ENCODE results near the gene SPACA7.

The SPACA7 gene, protein sequence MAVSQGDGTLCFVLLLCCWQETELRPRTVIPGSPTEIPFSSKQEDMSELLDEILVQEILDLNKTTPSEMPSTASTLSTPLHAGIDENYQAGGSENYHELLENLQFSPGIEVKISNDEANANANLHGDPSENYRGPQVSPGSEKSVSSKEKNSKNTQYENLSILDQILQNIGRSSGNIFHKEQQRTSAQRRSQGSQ

DNA sequence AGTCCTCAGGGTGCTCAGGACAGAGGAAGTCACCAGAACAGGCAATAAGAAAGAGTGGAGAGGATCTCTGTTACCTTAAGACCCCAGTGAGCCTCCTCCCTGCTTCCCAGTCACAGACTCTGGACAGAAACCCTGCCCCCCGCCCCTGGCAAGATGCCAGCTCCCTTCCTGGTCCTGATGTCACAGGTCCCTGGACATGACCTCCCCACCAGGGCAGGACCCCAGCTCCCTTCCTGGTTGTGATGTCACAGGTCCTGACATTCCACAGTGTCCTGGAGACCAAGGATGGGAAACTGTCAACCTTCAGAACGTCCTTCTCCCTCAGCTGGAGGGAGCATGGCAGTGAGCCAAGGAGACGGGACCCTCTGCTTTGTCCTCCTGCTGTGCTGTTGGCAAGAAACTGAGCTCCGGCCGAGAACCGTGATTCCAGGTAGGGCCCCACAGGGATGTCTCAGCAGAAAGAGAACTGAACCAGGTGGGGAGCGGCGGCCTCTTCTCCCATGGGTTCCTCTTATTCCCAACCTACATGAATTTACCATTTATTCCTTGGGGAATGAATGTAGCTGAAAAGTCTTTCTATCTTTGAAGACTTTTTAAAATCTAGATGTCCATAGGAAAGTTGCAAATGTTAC lies at the start of gene SPACA7:
TSS of gene SPACA7 (plus strand) at position 306 of the 632 bp plus-strand sequence. CDS start at position 337, 31 bp downstream.
- DNase-seq, result no peak

DNA sequence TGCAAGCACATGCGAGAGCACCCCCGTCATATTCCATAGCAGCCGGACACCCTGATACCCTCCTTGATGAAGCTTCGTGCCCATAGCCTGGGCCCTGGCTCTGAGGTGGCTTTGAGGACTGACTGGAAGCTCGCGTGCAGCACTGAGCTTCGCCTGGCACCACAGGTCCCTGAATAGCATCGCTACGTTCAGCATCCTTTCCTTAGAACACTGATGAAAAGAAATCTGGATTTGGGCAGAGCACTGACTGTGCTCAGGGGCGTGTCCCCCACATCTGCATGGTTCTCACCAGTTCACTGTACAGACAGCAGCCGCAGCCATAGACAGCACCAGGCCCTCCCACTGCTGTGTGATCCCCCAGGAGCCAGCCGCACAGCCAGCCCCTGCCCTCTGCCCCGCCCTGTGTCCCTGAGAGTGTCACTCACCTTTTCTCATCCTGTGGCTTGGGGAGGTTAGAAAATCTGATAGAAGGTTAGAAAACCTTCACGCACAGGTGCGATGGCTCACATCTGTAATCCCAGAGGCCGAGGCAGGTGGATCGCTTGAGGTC lies 49.3 kb upstream of the SPACA7 start:
- DNase-seq, result no peak

DNA sequence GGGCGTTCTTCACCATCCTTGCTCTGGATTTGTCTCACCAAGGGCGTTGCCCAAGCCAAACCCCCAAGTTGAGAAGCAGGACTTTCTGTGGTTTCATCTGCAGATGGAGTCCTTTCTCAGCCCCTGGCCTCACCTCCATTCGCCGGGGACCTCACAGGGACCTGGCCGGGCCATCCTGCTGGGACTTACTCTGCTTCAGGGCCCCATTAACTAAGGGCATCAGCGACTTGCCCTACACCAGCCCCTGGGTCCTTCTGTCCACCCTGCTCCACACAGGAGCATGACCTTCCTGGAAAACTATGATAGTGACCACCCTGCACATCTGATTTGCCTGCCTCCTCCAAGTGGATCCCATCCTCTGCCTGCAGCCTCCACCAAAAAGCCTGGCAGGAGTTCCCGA lies 47.2 kb upstream of the SPACA7 start:
- no peak for DNase-seq

DNA sequence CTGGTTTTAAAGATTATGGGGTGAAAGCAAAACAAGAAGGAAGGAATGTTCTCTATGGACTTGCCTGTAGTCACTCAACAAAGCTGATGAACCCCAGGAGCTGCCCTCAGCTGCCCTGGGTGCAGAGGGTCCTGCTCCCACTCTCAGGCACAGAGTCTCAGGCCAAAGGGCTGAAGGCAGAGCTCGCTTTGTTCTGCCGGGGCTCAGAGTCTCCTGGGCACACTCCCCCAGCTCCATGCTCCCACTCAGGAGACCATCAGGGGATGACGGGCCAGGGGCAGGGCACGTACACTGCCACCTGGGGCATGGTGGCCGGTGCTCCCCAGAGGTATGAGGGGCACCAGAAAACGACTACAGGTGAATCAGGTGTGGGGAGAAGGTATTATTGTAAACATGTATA lies 46.8 kb upstream of the SPACA7 start:
- DNase-seq, result no peak

DNA sequence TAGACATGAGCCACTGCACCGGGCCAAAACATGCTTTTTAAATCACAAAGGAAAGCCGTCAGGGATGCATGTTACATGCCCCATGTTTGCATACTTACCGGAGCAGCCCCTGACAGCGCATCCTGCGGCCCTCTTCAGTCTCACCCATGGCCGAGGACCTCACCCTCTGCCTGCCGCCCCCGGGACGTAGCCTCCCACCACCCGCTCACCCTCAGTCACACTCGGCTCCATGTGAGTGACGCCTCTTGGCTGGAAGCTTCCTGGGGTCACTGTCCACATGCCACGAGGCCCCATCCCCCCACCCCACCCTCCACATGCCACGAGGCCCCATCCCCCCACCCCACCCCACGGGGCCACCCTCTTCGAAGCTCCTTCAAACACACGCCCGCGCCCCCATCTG lies 46.1 kb upstream of the SPACA7 start:
- DNase-seq, result no peak

DNA sequence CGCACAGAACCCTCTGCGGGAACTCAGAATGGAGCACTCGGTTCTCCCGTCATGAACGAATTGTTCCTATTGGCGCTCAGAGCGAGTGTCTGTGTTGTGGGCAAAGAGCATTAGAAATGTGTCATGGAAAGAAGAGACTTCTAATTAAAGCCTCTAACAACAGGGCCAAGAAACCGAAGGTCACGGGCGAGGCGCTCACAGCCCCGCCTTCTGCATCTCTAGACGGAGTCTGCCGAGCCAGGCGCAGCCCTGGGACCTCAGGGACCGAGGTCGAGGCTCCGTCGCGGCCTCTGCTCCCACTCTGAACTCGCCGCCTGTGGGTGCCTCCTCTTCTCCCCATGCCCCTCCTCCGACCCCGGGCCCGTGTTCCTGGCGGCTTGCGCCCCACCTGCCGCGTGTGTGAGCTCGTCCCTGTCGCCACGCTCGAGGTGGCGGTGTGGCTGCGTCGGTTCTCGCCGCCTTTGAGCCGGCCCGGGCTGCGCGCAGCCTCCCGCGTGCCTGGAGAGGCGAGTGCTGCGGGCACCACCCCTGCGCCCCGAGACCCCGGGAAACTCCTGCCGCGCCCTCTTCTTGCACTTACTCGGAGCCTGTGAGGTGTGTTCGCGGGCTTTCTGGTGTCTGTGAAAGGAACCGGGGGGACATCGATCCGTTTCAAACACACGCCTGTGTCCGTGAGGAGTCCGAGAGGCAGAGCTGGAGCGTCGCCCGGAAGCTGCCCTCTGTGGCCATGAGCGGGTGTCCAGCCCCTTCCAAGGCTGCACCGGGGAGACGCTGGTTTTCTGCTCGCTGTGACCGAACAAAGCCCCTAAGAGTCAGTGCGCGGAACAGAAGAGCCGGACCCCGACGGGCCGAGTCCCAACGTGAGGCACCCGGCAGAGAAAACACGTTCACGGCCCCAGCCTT lies 45.4 kb upstream of the SPACA7 start:
- no peak for DNase-seq

DNA sequence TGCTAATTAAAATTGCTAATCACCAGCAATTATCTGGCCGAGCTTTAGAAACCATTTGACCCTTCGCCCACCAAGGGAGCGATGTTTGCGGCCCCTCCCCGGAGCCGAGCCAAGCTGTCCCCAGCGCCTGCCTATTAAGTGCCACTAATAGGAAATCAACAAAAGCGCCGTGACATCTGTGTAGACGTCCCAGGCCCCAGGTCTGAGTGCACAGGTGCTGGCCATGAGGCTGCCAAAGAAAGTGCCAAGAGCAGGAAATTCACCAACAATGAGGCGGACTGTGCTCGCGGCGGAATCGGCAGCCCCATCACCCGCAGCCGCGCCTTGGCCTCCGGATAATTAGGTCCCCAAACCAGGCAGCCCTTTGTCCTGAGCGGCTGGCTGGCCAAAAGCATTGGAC lies 44.5 kb upstream of the SPACA7 start:
- DNase-seq, result no peak

DNA sequence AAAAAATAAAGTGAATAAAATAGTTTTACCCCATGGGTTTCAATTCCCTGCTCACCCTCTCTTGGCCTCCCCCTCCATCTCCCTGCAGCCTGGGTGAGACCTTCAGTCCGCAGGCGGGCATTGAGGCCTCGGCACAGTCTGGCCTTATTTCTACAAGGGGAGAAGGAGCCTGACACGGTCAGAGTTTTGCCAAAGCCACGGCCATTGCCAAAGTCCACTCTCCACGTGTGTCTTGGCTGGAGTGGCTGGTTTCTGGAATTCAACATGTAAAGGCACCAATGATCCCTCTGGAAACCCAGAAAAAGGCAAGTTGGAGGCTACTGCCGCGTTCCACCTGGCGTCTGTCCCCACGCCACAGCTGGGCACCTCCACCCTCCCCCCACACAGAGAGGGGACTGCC lies 43.4 kb upstream of the SPACA7 start:
- DNase-seq, result no peak

DNA sequence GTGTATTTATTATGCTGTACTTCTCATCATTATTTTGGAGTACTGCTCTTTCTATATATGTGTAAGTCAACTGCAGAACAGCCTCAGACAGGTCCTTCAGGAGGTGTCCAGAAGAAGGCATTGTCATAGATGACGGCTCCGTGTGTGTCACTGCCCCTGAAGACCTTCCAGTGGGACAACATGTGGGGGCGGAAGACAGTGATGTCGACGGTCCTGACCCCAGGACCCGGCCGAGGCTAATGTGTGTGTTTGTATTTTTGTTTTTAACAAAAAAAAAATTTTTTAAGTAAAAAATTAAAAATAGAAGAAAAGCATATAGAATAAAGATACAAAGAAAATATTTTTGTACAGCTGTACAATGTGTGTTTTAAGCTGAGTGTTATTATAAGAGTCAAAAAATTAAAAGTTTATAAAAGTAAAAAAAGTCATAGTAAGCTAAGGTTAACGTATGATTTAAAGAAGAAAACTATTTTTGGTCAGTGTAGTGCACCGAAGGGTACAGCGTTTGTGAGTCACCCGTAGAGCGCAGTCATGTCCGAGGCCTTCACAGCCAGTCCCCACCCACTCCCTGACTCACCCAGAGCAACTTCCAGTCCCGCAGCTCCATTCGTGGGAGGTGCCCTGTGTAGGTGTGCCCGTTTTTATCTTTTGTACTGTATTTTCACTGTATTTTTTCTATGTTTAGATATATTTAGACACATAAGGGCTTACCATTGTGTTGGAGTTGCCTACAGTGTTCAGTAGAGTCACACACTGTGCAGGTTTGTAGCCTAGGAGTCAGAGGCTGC lies 42.2 kb upstream of the SPACA7 start:
- no peak for DNase-seq

DNA sequence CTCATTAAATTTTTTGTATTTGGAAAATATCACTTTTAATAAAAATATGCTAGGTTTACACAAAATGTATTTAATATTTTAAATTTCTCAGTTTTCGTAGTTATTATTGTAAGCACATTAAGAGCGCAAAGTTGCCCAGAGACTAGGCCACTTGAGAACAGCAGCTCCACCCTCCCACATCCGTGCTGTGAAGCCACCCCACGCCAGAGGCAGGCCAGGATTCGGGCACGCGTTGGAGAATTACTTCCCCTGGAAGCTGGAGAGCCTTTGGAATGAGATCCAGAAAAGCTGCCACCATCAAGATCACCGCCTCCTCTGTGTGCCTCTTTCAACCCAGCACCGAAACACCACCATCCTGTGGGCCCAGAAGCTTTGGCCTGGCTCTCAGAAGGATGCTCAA lies 41.0 kb upstream of the SPACA7 start:
- DNase-seq, result no peak

DNA sequence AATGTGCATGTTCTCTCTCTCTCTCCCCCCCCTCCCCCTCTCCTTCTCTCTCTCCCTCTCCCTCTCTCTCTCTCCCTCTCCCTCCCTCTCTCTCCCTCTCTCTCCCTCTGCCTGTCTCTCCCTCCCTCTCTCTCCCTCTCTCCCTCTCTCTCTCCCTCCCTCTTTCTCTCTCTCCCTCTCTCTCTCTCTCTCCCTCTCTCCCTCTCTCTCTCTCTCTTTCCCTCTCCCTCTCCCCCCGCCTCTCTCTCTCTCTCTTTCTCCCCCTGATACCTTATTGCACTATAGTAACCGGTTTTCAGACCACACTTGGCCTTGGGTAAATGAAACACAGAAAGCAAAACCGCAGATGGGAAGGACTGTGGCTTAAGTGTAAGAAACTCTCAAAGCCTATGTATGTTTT lies 34.7 kb upstream of the SPACA7 start:
- DNase-seq, result no peak

DNA sequence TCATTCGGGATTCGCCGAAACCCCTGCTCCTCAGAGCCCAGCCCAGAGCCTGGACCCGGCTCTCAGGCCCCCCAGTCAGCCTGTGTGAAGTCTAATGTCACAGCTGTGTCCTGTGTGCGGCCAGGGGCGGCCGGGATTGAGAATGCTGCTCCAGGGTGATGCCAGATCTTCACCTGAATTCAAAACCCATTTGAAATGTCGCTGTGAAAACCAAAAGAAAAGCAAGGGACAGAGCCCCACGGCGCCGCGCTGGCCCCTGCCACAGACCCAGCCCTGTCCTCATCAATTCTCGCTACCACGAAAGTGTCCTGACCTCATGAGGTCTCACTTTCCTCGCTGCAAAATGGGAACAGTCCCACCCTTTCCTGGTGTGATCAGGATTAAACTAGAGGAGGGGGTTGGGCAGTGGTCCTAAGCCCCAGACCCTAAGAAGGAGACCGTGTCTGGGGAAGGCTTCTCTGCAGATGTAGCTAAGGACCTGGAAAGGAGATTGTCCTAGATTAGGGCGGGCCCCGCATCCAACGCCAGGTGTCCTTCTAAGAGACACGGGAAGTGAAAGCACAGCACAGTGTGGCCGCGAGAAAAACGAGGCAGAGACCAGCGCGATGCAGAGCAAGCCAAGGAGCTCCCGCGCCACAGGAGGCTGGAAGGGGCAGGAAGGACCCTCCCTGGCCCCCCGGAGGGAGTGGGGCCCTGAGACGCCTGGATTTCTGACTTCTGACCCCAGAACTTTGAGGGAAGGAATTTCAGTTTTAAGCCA lies 34.0 kb upstream of the SPACA7 start:
- DNase-seq, result no peak

DNA sequence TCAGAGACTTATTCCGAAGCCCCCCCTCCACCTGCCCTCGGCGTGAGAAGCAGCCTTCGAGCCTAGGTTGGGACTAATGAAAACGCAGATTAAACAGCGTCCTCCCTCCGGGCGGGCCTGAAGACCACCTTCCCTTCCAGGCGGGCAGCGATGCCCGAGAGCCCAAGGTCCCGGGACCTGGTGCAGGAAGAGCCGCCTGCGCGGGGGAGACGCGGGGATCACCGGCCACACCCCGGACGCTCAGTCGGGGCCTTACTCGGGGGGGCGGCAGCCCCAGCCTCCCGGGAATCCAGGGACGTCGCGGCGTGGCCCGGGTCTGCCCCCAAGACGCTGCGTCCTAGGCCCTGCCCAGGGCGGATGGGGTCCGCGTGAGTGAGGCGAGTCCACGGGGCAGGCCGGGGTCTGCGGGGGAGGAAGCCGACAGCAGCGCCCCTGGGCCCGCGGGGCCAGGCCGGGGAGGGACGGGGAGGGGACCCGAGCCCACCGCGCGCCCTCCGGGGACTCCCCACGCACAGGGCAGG lies 33.3 kb upstream of the SPACA7 start:
- DNase-seq, result no peak

DNA sequence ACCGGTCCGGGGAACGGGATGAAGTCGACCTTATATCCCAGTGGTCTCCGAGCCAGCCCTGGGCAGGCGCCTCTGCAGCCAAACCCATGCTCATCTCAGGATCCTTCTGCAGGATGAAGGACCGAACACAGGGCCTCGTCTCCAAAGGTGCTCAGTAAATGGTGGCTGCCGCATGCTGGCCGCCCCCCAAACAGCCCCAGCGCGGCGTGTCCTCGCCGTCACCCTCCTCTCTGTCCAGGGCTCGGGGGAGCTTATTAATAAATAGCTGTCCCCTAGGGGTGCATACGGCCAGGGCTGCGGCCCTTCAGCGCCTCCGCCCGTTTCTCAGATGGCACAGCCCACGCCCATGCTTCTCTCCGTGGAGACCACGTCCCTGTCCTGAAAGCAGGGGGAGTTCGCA lies 32.6 kb upstream of the SPACA7 start:
- DNase-seq, result no peak

DNA sequence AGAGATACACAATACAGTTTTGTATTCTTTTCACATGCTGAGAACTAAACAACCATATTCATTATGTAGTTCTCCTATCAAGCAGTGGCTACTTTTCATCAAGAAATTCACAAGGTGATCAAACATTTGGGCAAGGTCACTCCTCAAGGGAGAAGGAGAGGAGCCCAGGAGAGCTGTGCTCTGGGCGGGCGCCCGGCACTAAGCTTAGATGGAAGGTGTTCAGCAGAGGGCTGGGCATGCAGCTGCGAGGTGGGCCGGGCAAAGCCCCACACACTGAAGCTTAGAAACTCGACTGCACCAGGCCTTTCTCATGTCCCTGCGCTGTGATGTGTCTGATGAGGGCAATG lies 30.4 kb upstream of the SPACA7 start:
- no peak for DNase-seq

DNA sequence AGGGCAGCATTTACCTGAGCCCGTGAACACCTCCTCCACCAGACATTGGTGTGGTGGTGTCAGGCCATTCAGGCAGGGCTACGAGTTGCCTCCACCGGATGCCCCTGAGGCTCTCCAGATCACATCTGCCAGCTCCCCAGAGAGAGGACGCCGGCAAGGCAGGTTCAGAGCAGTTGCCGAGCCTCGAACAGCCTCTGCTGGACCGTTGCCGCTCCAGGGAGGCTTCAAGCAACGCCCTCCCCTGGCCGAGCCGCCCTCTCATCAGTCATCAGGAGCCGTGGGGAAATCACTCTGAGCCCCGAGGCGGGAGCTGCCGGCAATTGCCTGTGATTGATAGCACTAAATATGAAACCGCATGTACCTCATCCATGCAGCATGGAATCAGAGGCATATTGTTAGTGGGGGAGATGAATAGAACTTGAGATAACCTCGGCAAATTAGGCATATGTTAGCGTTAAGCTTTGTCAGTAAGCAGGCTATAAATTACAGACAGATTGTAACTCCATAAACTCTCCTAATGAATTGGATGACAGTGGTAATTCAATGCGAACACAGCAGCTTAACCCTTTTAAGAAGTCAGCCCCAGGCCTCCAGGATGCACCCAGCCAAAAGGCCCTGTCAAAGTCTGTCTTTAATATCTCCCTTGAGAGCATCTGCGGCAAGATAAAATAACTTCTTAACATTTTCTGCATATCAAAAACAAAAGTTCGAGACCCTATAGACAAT lies 29.8 kb upstream of the SPACA7 start:
- peak; percentile 78 for DNase-seq

DNA sequence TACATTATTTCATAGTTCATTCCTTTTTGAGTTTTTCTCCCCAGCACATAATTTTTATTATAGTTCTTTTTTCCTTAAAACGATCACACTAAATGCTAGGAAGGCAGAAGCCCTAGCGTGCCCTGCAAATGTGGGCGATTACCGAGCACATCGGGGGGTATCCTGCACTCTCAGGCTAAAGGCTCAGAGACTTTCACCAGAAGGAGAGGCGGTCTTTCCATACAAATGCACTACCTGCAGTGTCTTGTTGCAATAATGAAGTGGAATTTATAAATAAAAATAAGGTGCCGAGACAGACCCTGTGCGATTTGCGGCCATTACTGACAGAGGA lies 29.3 kb upstream of the SPACA7 start:
- no peak for DNase-seq

DNA sequence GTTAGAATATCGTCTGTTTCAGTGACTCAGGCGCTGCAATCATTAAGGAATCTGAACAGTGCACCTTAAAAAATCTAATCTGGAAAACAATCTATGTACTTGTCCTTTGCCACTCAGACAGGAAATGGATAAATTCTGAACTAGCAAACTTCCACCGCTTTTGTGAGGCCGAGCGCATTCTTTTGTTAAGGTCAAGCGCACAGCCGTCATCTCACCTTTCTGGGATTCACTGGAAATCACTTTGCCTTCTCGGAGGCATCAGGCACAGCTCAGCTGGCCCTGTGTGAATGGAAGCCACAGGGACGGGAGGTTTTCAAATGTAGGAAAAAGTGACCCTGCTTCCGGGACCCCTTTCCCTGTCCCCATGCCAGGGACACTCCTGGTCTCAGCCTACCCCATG lies 28.2 kb upstream of the SPACA7 start:
- no peak for DNase-seq

DNA sequence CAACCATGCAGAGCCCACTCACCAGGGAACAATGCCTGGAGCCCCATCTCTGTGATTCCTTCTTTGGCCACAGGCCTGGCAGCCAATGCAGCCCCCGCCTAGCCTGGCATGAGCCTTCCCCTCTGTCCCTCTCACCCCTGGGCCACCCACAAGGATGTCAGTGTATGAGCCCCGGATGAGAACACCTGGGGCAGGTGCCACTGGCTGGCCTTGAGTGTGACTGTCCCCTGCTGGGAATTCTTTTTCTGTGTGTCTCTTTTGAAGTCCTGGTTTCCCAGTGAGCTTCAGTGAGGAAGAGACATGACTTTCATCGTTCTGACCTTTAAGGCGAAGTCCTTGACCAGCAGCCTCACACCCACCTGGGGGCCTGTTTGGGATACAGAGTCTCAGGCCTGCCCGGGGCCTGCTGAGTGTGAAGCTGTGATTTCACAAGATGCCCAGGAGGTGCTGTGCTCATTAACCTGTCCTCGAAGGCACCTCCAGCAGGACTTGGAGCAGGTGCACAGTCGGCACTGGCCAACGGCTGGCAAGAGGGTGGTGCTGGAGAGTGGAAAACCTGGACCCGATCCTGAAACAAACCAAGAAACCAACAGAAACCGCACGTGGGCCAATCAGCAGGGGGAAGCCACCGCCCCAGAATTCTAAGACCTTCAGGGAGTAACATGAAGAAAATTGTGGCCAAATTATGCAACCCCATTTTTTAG lies 27.4 kb upstream of the SPACA7 start:
- no peak for DNase-seq

DNA sequence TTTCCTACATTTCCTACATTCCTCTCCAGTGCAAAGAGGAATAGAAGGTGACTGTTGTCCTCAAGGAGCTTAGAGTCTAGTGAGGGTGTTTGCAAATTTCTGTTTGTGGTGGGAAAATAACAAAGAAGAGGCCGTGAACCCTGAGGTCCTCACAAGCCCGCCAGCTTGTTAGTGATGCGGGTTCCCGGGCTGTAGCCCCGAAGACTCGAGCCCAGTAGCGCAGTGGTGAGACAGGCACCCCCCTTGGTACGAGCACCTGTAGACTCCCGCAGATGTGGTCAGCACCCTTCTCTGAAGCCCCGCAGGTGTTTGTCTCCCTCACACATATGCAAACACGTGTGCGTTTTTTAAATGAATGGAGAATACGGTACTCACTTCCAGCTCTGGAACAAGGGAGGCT lies 26.5 kb upstream of the SPACA7 start:
- no peak for DNase-seq

DNA sequence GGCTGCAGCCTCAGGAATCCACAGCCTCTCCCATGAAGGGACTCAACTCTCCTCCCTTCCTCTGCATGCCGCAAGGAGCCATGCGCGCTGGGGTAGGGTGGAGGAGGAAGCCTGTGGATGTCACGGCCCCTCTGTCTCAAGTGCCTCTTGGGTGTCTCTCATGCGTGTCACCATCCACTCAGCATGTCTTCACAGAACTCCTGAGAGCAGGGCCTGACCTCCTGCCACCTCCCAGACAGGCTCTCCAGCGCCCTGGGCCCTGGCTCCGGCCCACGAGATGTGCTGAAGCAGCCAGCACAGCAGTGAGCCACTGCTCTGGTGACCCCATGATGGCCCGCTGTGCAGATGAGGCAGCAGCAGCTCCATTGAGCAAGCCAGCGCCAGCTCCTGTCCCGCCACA lies 25.9 kb upstream of the SPACA7 start:
- DNase-seq, result no peak

Measured in DMS153 (cell line).